Right lung (tissue), 5 donors: ENCODE measurements around the gene TAF3. TPM values are rescaled to one million over a fixed set of nuclear protein-coding genes. Genes with fewer than 3 reads are reported as not detected.
A peak's percentile ranks its signal among the peaks of the same experiment; 100 is the strongest.
"Not testable (repeated sequence)": the region's sequence is repeated elsewhere in the genome, so short reads cannot be mapped to it uniquely, and the experiment has no call there.

ENCODE experiments used
- DNase-seq, 2 donors: peaks; one replicate each; pipeline ENCODE4 v3.0.0-alpha.2; 2013
- polyA plus RNA-seq, 5 donors: library from polyadenylated mRNA; unstranded; fragments of 120-200 nt; gene quantifications; one replicate each; pipeline versions ENCODE4 v1.2.1 to v1.2.3, GENCODE V29; 2013; ENCODE audit warnings: inconsistent platforms in 1 of 5, low replicate concordance in 1 of 5; ENCODE audit not compliant: insufficient read length in 5 of 5, insufficient read depth in 1 of 5

TAF3 gene
- polyA plus RNA-seq, 5 donors = 8.3 to 9.7 (median 9.0) TPM

GRCh38 chr10:7968510-7969112 lies 150.3 kb downstream of the TAF3 start:
- no peak for DNase-seq

GRCh38 chr10:7969623-7970022 lies 151.3 kb downstream of the TAF3 start:
- DNase-seq = peak in 1 of 2 donors; percentile 6

- no peak for DNase-seq
These were observed 153.6 kb downstream of the TAF3 start for GRCh38 chr10:7971949-7972348.

- no peak for DNase-seq
These were observed 154.1 kb downstream of the TAF3 start for GRCh38 chr10:7972367-7972766.

- DNase-seq = no peak
These were observed 161.9 kb downstream of the TAF3 start for GRCh38 chr10:7980196-7980595.

- DNase-seq = peak; percentile 18 to 25
These were observed 164.4 kb downstream of the TAF3 start for GRCh38 chr10:7982727-7983126.

GRCh38 chr10:7984325-7984724 lies 166.0 kb downstream of the TAF3 start:
- DNase-seq = no peak

GRCh38 chr10:7984896-7985295 lies 166.6 kb downstream of the TAF3 start:
- DNase-seq = no peak

GRCh38 chr10:7986851-7987250 lies 168.5 kb downstream of the TAF3 start:
- no peak for DNase-seq

- no peak for DNase-seq
These were observed 170.7 kb downstream of the TAF3 start for GRCh38 chr10:7988989-7989388.

GRCh38 chr10:7998831-7999230 lies 180.5 kb downstream of the TAF3 start:
- DNase-seq = no peak

GRCh38 chr10:8004469-8005000 lies 186.2 kb downstream of the TAF3 start:
- DNase-seq = no peak

GRCh38 chr10:8006274-8006999 lies 188.1 kb downstream of the TAF3 start:
- DNase-seq = no peak

GRCh38 chr10:8009031-8009430 lies 190.7 kb downstream of the TAF3 start:
- no peak for DNase-seq

GRCh38 chr10:8013006-8013405 lies 194.7 kb downstream of the TAF3 start:
- no peak for DNase-seq

- no peak for DNase-seq
These were observed 195.3 kb downstream of the TAF3 start for GRCh38 chr10:8013619-8014018.

- DNase-seq = no peak
These were observed 196.3 kb downstream of the TAF3 start for GRCh38 chr10:8014649-8015048.

- DNase-seq = no peak
These were observed 199.0 kb downstream of the TAF3 start for GRCh38 chr10:8017277-8017676.

- DNase-seq = no peak
These were observed 205.0 kb downstream of the TAF3 start for GRCh38 chr10:8023321-8023720.

- DNase-seq = no peak
These were observed 205.5 kb downstream of the TAF3 start for GRCh38 chr10:8023851-8024250.

- no peak for DNase-seq
These were observed 208.3 kb downstream of the TAF3 start for GRCh38 chr10:8026349-8027259.

GRCh38 chr10:8031211-8031610 lies 212.9 kb downstream of the TAF3 start:
- not testable (repeated sequence) for DNase-seq
